HTR-8/SVneo (cell line): ENCODE results near the gene SH3PXD2A.

Experiments used
- DNase-seq: peaks from one replicate; pipeline ENCODE4 v3.0.0; 2011; ENCODE audit warnings: low spot score, mixed read lengths; ENCODE audit not compliant: insufficient read length
- FAIRE-seq: peaks from 2 replicates; lab custom pipeline; 2011; peaks lifted over from hg19 to GRCh38; lab: Jason Lieb, UNC

SH3PXD2A gene

DNA sequence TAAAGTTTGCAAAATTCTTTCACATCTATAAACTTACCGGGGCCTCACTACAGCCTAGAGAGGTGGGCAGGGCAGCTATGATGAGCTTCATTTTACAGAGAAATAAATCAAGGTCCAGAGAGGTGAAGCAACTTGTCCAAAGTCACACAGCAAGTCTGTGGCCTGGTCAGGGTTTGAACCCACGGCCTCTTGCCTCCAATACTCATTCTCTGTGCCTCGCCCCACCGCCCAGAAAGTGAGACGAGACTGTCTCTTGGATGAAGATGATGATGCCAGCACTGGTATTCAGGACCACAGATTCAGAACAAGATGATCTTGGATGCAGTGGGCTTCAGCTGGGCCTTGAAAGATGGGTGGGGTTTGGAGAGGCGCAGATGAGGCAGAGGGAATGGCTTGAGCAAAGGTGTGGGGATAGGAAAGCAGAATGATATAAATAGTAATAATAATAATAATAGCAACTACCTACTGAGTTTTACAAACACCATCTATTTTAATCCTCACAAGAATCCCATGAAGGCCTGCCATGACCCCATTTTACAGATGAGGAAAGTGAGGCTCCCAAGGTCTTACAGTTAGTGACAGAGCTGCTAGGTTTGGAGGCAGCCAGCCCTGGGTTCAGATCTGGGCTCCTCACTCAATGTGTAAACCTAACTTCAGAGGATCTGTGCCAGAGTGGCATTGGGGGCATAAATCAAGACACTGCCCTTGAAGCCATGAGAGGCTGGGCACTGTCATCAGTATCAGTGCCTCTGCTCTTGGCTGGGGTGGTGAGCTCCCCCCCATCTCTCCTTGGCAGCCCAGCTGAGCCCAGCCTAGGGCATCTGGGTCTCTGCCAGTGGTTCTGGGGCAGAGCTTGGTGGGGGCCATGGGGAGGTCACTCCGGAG, 291.9 kb downstream of the SH3PXD2A start:
- DNase-seq = no peak
- no peak for FAIRE-seq

GRCh38 chr10:103562383-103562782, 293.0 kb downstream of the SH3PXD2A start:
- FAIRE-seq (no peak), DNase-seq (no peak)

GRCh38 chr10:103560886-103561285, 294.5 kb downstream of the SH3PXD2A start:
- no peak for FAIRE-seq
- DNase-seq = no peak

- FAIRE-seq = peak; percentile 95
Measured at GRCh38 chr10:103559776-103560175, 295.6 kb downstream of the SH3PXD2A start.

DNA sequence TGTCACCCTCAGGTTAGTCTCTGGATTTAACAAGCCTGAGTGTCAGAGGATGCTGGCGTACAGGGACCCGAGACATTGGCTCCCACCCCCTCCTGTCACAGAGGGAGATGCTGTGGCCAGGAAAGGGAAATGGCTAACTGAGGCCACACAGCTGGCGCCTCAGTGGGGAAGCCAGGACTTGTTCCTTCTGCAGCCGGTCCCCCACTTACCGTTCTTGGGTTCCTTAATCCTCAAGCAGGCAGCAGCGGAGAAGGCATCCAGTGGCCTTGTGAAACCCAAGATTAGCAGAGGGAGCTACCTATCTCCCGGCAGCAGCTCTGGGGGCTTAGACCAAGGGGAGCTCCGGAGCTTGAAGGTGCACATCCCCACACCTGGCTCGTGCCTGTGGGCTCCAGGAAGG, 296.5 kb downstream of the SH3PXD2A start:
- no peak for FAIRE-seq
- DNase-seq = no peak

More at GRCh38 chr10:103559776-103560175, 295.6 kb downstream of the SH3PXD2A start:
- no peak for DNase-seq

DNA sequence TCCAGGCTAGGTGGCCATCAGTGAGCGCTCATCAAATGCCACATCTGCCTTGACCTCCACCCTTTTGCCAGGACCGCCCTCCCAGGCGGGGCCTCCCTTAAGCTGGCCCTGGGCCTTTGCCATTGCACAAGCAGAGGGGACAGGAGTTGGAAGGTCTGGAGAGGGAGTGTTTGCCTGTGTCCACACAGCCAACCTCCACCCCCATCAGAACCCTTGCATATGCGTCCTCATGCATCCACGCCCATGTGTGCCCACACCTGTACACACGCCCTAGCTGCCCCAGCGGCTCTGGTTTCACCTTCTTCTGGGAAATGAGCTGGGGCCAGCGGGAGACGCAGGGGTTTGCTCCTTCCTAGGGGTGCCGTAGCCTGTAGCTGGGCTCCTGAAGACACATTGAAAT, 297.9 kb downstream of the SH3PXD2A start:
- DNase-seq (no peak), FAIRE-seq (no peak)

DNA sequence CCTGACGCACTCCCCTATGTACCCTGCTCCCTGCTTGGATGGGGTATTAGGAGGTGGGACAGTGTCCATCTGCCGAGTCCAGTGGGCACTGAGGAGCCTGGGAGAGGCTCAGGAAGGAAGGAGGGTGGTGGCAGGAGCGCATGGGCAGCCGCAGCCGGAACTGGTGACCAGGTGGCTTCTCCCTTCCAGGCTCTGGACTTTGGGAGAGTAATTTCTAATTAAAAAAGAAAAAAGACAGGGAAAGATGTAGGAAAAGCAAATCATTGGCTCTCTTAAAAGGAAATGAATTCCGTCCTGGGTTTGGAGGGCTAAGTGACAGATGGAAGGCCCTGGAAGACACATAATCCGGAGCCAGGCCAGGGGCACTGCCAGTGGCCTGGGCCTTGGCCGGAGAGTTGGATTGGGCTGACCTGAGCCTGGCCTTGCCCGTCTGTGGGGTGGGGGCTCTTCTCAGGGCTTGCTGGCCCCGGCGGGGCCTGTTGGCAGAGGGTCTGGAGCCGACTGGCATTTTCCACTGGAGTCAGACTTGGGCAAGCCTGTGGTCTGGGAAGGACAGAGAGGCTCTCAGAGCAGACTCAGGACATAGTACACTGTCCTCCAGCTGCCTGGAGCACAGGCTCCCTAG, 298.9 kb downstream of the SH3PXD2A start:
- FAIRE-seq = no peak
- no peak for DNase-seq

GRCh38 chr10:103555712-103556111, 299.7 kb downstream of the SH3PXD2A start:
- no peak for DNase-seq
- peak; percentile 4 for FAIRE-seq

DNA sequence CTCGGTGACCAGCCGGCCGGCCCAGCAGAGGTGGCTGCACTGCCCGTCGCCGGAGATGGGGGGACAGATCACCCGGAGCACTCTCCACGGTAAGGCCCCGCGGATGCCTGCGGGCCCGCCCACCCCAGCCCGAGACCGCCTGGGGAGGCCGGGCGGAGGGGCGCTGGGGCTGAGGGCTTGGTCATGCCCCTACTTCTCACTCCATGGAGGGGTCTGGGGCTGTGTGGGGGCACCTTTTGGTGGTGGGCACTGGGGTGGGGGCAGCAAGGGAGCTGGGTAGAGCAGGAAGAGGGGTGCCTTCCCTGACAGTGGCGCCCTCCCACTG, 300.1 kb downstream of the SH3PXD2A start:
- FAIRE-seq = no peak

DNA sequence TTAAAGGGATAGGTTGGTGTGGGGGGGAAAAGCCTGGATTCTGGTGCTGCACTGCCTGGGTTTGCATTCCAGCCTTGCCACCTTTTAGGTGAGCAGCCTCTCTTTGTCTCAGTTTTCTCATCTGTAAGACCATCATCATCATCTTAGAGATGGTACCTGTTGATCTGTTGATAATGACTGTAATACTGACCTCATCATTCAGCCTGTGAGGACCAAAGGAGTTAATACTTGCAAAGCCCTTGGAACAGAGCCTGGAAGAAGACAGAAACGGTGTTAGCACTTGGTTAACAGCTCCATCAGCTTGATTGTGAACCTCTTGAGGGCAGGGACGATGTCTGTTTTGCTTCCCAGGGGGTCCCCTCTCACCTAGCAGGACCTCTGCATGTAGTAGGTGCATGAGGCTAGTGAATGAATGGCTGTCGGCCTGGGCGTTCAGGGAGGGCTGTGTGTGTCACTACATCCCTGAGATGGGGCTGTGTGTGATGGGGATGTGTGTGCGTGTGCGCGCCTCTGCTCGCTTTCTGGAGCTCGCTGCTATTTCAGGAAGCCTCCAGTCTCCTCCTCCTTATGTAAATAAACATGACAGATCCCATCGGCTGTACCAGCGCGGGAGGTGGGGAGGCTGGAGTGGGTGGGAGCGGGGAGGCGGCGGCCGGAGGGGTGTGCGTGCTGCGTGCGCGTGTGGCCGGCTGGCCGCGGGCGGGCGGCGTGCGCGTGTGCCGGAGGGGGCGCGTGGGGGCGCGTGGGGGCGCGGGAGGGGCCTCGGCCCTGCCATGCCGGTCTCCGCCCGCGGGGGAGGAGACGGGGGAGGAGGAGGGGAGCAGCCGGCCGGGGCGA, 300.7 kb downstream of the SH3PXD2A start:
- FAIRE-seq = peak; percentile 96
- peak; percentile 73 for DNase-seq

More for the DNA sequence above, 300.1 kb downstream of the SH3PXD2A start:
- no peak for DNase-seq

DNA sequence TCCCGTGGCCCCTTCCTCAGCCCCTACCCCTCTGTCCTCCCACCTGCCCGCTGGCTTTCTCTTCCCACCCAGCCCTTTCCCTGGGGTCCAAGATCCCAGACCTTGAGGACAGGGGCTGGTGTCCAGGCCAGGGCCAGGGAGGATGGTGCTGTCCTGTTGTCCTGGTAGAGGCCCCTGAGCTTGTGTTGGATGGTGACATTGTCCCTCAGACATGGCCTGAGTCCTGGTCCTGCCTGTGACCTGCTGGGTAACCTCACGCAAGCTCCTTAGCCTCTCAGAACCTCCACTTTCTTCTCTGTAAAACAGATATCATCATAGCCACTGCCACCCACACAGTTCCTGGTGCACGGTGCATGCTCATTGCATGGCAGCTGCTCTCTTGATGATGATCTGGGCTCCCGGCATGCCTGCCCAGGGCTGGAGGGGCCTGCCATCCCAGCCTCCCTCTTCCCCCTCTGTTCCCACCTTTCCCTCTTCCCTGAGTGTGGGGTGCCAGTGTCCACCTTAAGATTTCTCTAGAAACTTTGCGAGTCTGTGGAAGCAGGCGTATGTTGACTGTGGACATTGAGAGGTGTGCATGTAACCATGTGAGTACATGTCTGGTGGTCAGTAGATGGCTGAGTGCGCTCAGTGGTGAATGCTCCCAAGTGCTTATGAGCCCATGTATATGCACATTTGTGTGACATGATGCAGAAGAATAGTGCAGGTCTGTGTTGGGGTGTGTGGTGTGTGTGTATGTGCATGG, 301.5 kb downstream of the SH3PXD2A start:
- peak; percentile 36 for FAIRE-seq
- DNase-seq = no peak

DNA sequence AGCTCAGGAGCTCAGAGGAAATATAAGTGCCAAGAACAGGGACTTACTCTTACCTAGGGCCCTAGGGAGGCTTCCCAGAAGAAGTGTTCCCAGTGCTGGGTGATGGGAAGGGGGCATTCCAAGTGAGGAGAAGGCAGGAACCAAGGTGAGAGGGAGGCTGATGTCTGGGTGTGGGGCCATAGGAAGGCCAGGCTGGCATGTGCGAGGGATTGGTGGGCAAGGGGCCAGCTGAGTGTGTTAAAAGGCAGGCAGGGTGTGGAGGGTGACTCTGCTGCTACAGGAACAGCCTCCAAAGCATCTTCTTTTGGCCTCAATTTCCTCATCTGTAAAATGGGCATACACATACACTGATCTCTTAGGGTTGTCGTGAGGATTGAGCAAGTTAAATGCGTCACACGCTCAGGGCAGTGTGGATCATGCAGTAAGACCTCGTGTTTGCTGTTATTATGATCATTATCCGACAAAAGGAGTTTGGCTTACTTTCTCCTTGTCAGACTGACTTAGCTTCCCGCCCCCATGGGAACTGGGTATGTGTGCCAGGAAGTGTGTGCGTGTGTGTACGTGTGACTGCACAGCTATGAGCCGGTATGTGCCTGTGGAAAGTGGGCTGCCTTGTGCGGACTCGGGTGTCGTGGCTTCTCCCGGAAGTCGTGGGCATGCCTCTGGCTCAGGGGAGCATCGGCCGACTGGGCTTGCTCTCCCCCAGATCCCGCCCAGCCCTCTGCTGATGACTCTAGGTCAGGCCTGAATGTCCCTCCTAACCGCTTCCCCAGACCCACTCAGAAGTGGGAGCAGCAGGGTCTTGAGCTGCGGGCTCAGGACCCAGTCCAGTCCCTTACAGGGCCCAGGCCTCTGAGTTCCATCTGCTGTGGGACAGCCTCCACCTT, 302.3 kb downstream of the SH3PXD2A start:
- FAIRE-seq (peak; percentile 77), DNase-seq (no peak)

DNA sequence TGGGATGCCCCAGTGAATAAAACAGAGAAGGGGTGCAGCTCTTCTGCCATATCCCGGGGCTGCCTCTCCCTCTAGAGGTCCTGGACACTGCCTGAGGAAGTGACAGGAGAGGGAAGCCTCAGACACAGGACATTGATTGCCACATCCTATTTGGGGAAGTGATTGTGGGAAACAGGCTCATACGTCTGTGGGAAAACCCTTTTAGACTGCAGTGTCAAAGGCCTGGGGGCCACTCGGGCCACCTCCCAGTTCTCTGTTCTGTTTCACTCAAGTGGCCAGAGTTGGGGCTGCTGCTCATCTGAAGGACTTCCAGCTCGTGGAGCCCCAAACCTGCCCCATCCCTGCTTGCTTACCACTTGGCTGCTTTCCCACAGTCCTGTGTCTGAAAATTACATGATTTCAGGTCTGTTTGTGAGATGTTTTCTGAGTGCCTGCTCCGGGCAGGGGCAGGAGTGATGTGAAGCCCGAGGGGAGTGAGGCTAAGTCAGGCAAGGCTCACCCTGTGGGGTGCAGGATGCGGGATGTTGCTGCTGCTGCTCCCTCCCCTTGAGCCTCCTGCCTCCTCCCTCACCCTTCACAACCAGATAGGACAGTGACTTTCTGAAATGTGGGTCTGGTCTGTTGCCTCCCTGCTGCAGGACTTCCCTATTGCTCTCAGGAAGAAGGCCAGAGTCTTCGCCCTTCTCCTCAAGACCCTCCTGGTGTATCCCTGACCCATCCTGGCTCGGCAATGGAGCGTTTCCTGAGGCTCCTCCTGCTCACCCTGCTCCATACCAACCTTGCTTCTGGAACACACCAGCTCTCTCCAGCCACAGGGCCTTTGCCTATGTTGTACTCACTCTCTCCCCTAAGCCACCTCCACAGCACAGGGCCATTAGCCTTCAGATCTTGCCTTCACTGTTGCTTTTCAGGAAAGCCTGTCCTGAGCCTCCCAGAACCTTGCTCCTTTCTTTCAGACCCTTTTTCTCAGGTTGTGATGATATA, 303.5 kb downstream of the SH3PXD2A start:
- FAIRE-seq = peak; percentile 26

GRCh38 chr10:103550229-103550628, 305.1 kb downstream of the SH3PXD2A start:
- DNase-seq (no peak), FAIRE-seq (no peak)

More for the DNA sequence above, 303.5 kb downstream of the SH3PXD2A start:
- DNase-seq = no peak

- FAIRE-seq (no peak), DNase-seq (no peak)
Measured at GRCh38 chr10:103549349-103549685, 306.1 kb downstream of the SH3PXD2A start.

- FAIRE-seq = no peak
- no peak for DNase-seq
Measured at GRCh38 chr10:103548581-103549348, 306.6 kb downstream of the SH3PXD2A start.

DNA sequence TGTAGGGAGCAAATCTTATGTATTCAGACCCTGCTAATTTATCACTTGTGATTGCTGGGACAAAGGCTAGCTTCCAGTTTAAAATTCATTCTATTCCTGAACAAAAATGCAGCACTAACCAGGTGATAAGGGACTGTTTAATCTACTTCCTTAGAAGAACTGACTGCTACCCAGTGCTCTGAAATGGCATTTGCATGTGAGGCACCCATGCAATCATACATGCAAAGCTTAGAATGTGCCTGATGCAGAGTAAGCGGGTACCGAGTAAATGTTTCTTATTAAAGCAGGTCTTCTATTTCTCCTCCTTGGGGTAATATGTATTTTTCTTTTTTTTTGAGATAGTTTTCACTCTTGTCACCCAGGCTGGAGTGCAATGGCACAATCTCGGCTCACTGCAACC, 307.4 kb downstream of the SH3PXD2A start:
- DNase-seq = no peak
- FAIRE-seq = no peak
